Measurements from ENCODE around the gene RGS13. TPM values are rescaled to one million over a fixed set of nuclear protein-coding genes. Genes with fewer than 3 reads are reported as not detected.
A peak's percentile ranks its signal among the peaks of the same experiment; 100 is the strongest.

The RGS13 gene
- total RNA-seq, 2 donors from 2014 or later: 0.19 TPM; not detected in 1

DNA sequence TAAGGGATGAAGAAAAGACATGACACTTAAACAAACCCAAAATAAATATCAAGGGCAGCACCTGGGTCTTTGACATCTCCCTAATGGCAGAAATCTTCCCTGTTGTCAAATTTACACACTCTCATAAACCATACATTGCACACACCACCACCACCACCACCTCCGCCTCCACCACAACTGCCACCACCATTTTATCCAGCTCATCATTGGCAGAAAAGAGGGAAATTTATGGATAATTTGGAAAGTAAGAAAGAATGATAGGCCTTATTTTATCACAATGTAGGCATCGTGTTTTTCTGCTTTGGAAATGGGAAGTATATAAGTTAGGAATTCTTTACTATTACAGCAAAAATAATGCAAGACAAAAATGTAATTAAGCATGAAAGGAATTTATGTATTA lies 27.3 kb upstream of the RGS13 start:
- H3K4me3 Mint-ChIP-seq: peak overlapping the region; percentile 66
- no peak for ATAC-seq (replicated peaks)
- no peaks in the 10 kb centered on the region for H3K9me3 Mint-ChIP-seq
- peaks cover 12% of the 10 kb centered on the region for H3K4me1 Mint-ChIP-seq
- H3K27me3 Mint-ChIP-seq: no peaks in the 10 kb centered on the region
- H3K36me3 Mint-ChIP-seq (ENCODE audit: low read depth): no peaks in the 10 kb centered on the region
- H3K27ac Mint-ChIP-seq: peak overlapping the region; percentile 46

DNA sequence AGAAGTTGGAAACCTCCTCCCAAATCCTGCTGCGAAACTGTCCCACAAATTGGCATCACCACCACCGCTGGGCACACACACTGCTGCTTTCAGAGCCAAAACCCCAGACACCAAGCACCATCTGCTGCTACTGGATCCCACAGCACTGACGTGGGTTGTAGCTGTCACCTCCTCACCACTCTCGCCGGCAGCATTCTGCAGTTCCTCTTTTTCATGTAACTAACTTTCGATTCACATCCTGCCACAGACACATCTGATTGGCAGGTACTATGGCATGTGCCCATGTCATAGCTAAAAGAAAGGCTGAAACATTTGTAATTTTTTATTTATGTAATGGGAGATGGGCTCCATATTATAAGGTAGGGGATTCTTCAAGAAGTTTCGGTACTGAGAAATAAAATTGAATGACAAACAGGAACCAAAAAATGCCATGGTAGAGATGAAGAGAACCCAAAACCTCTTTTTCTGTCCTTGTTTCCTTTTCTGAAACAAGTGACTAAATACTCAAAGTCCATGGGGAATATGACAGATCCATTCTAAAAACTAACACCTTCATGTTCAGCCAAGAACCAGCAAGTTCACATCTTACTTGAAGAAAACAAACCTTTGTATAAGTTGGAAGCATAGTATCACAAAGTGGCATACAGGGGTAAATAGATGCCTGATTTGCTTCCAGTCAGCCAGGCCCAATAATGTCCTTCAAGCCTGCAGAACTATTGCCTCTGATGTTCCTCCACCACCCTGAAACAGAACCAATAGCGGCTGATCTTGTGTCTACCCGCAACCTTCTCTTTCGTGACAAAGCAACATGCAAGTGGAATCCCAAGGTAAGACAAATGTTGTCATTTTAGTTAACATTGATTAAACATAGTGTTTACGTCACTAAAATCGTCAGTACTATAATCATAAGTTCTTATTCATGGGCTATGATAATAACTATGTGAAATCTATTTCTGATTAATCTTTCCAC lies 26.6 kb upstream of the RGS13 start:
- Mint-ChIP-seq H3K27me3 (no peaks in the 10 kb centered on the region), H3K9me3 (no peaks in the 10 kb centered on the region), H3K36me3 (ENCODE audit: low read depth) (no peaks in the 10 kb centered on the region), H3K4me3 (peak overlapping the region; percentile 66), H3K27ac (peak overlapping the region; percentile 46), H3K4me1 (peaks cover 12% of the 10 kb centered on the region)
- peak; percentile 90 for ATAC-seq (replicated peaks)

DNA sequence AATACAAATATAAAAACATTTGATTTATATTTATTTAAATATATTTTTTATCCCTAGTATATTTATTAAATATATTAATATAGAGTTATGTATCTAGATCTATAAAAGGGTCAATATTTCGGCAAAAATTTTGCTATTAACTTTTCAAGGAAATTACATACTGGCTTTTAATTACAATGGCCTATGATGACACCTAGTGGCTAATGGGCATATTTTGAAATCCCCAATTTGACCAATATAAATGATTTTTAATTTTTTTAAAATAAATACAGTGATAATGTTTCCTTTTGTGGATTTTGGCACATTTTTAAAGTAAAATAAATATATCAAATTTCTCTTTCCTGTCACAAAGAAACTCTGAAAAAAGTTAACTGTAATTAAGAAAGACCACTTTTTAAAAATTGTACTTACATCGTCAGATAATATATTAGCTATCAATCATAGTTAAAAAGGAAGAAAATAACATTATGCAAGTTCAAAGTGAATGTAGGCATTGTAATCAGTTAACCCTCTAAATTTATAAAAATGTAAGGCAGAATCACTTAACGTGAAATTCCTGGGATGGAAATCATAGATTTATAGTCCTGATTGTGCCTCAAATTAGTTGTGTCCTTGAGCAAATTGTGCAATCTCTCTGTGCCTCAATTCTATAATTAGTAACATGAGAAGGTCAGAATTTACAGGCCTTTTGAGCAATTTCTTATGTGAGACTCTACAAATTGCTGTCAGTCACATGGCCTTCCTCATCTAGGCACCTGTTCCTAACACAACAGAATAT lies 25.6 kb upstream of the RGS13 start:
- peaks cover 12% of the 10 kb centered on the region for H3K4me1 Mint-ChIP-seq
- H3K36me3 Mint-ChIP-seq (ENCODE audit: low read depth): no peaks in the 10 kb centered on the region
- no peaks in the 10 kb centered on the region for H3K27me3 Mint-ChIP-seq
- H3K4me3 Mint-ChIP-seq: no peak overlapping the region
- ATAC-seq (replicated peaks): no peak
- H3K9me3 Mint-ChIP-seq: no peaks in the 10 kb centered on the region
- no peak overlapping the region for H3K27ac Mint-ChIP-seq

DNA sequence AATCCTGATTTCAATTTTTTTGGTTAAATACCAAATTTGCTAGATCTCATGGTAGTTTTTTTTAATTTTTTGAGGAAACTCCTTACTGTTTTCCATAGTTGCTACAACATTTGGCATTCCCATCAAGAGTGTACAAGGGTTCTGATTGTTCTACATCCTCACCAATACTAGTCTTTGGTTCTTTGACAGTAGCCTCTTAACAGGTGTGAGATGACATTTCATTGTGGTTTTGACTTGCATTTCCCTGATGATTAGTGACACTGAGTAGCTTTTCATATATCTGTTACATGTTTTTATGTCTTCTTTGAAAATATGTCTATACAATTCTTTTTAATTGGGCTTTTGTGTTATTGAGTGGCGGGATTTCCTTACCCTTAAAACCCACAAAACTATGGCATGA lies 20.9 kb upstream of the RGS13 start:
- H3K9me3 Mint-ChIP-seq: no peaks in the 10 kb centered on the region
- H3K27me3 Mint-ChIP-seq: no peaks in the 10 kb centered on the region
- no peaks in the 10 kb centered on the region for H3K36me3 Mint-ChIP-seq (ENCODE audit: low read depth)
- ATAC-seq (replicated peaks): no peak
- no peak overlapping the region for H3K27ac Mint-ChIP-seq
- H3K4me1 Mint-ChIP-seq: no peaks in the 10 kb centered on the region
- no peak overlapping the region for H3K4me3 Mint-ChIP-seq

DNA sequence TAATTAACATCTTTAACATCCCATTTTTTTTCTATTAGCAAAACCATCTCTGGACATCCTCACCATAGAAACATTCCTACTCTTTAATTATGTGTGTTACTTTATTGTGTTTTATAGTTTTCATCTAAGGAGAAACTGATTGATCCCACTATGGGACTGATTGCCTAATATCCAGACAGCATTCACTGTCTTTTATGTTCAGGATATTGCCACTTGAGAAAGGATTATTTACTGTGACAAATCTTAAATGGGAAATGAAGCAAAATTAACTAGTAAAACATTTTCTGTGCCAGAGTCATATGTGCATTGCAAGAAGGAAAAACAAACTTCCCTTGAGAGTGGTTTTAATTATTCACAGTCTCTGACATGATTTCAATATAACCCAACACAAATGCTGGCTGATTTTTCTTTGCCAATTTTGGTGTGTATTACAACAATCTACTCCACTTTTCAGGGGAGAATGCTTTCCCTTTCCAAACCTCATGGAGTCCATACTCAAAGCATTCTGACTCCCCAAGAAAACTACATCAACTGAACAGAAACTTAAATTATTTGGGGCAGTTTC lies 15.8 kb upstream of the RGS13 start:
- H3K27ac Mint-ChIP-seq: no peak overlapping the region
- no peaks in the 10 kb centered on the region for H3K9me3 Mint-ChIP-seq
- no peaks in the 10 kb centered on the region for H3K36me3 Mint-ChIP-seq (ENCODE audit: low read depth)
- H3K4me3 Mint-ChIP-seq: no peak overlapping the region
- H3K4me1 Mint-ChIP-seq: no peaks in the 10 kb centered on the region
- peaks cover 5% of the 10 kb centered on the region for H3K27me3 Mint-ChIP-seq
- no peak for ATAC-seq (replicated peaks)

DNA sequence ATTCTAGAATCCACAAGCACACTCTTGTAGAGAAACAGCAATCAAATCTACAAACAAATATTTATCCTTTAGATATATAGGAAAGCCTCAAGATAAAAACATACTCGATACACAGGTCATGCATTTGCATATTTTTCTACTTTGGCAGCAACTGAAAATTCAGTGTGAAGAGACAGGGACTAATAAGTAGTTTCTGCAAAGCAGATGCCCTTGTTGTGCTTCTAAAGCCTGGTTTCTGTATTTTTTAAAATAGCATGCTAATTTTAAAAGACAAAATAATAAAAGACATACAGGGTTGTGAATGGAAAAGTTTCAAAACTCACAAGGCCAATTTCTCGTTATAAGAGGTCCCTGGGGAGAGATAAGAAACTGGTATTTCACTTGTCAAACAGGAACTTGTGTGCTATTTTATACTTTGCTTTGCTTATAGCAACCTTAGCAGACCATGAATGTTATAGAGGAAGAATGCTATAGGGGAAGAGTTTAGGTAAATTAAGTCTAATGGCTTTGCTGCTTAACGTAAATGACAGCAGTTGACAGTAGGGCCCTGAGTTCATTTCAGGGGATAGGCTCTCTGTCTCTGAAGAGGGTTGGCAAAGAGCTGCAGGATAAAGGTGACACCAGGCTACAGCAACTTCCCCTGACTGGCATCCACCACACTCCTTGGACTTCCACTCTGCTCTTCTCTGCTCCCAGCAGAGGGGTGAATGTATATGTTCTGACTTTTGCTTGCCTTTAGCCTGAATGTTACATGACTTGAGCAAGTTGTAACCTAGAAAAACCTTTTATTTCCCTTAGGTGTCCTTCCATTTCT lies 9.4 kb upstream of the RGS13 start:
- H3K4me3 Mint-ChIP-seq: no peak overlapping the region

DNA sequence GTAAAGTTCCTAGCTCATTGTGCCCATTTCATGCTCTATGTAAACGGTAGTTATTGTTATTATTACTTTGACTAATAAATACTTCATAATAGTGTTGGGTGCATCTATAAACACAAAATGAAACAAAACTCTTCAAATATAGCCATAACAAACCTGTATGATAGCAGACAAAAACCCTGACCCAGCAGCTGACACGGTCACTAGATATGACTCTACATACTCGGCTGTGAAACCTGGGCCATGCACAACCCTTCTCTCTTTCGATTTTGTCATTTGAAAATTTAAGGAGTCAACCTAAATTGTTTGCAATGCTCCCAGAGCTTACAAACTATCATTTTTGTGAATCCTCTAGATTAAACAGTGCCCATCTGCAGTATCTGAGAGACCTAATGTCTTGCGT lies 8.0 kb upstream of the RGS13 start:
- H3K27me3 Mint-ChIP-seq: peaks cover 10% of the 10 kb centered on the region
- H3K36me3 Mint-ChIP-seq (ENCODE audit: low read depth): no peaks in the 10 kb centered on the region

More for the DNA sequence above, 9.4 kb upstream of the RGS13 start:
- ATAC-seq (replicated peaks): no peak
- H3K9me3 Mint-ChIP-seq: no peaks in the 10 kb centered on the region
- H3K4me1 Mint-ChIP-seq: no peaks in the 10 kb centered on the region
- no peak overlapping the region for H3K27ac Mint-ChIP-seq
- no peaks in the 10 kb centered on the region for H3K36me3 Mint-ChIP-seq (ENCODE audit: low read depth)
- peaks cover 10% of the 10 kb centered on the region for H3K27me3 Mint-ChIP-seq

DNA sequence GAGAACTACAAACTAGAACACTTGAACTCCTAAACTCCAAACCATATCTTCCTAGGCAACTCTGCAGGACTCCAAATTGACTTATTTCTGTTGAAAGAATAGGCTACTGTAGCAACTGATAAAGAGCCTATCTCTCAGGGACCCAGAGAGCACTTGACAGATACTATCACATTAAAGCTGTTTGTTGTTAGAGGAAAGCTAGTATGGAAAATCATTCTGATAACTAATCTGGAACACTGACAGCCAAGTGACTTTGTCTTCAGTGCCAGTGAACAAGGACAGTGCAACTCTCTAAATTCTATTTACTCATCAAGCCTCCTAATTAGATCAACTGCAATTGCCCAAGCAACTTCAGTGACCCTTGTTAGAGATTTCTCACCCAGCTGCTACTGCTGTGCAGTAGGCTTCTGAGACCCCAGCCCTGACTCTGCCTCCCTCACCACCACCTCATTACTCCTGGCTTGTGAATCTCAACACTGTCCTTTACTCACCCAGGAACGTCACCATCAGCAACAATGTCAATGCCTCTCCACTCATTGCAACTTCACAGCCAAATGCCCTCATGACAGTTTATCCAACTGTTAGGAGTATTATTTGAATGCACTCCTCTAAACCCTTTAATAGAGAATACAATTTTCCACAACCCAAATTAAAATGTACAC lies 7.4 kb upstream of the RGS13 start:
- Mint-ChIP-seq H3K36me3 (ENCODE audit: low read depth) (no peaks in the 10 kb centered on the region), H3K4me1 (no peaks in the 10 kb centered on the region), H3K4me3 (no peak overlapping the region), H3K27ac (no peak overlapping the region), H3K27me3 (peaks cover 9% of the 10 kb centered on the region), H3K9me3 (no peaks in the 10 kb centered on the region)
- ATAC-seq (replicated peaks): no peak

More for the DNA sequence above, 8.0 kb upstream of the RGS13 start:
- H3K4me1 Mint-ChIP-seq: no peaks in the 10 kb centered on the region
- ATAC-seq (replicated peaks): no peak
- no peak overlapping the region for H3K4me3 Mint-ChIP-seq
- no peak overlapping the region for H3K27ac Mint-ChIP-seq
- no peaks in the 10 kb centered on the region for H3K9me3 Mint-ChIP-seq

DNA sequence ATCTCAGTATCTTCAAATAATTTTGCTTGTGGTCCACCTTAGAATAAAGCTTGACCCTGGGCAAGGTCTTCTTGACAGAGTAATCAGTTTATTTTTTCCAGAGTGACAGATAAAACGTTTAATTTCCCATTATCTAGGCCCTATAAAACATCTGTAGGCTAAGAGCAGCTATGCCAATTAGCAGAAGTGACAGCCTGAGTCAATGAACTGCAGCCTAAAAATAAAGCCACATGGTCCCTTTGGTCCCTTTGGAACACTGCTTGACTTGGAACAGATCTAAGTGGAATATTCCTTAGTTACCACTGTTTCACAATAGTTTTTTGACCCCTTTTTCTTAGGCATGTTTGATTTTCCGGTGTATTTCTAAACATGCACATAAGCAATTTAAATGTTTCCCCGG lies 6.3 kb upstream of the RGS13 start:
- Mint-ChIP-seq H3K9me3 (no peaks in the 10 kb centered on the region), H3K36me3 (ENCODE audit: low read depth) (no peaks in the 10 kb centered on the region), H3K27ac (no peak overlapping the region), H3K4me3 (no peak overlapping the region), H3K27me3 (peaks cover 5% of the 10 kb centered on the region), H3K4me1 (no peaks in the 10 kb centered on the region)
- ATAC-seq (replicated peaks): no peak

DNA sequence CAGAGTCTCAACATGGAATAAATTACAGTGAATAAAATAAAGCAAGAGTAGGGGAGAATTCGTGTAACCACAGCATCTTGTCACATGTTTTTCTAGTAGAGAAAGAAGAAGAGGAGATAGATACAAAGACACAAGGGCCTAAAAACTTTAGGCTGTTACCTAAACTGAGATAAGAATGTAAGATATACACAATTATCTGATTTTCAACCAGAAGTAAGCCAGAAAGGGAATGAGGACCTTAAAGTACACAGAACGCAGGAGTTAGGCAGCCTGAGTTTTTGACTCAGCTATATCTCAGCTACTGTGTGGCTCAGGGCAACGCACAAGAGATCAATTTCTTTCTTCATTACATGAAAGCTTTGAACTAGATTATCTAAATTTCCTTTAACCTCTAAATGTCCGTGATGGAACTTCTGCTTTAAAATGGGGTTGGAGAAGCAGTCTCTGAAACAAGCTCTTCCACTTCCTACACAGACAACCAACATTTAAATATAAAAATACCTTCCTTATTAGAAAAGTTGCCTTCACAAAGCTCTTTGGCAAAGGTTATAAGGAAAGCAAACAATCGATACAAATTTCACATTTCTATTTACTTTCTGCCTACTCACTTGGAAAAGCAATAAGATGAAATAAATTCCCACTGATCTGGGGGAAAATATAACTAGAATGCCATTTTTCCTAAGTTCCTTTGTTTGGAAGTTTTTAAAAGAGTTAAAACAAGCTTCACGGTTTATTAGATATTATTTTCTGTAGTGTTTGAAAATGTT lies 5.2 kb upstream of the RGS13 start:
- Mint-ChIP-seq H3K27ac (no peak overlapping the region), H3K27me3 (peaks cover 6% of the 10 kb centered on the region), H3K9me3 (no peaks in the 10 kb centered on the region), H3K4me1 (no peaks in the 10 kb centered on the region), H3K36me3 (ENCODE audit: low read depth) (no peaks in the 10 kb centered on the region), H3K4me3 (no peak overlapping the region)
- ATAC-seq (replicated peaks): no peak

DNA sequence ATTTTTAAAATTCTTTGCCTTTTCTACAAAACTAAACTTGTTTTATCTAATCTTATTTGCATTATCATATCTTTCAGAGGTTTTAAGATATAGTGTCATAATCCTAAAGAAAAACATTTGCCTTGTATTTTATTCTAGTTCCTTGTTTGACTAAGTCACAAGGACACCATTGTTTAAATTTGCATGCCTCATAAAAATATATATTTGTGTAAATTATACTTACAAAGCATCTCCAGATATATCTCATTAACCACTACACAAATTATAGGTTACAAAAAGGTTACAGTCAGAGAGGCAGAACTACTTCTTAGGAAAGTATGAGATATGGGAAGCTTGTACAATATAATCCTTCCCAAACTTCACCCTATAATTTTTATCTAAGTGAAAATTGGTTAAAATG lies 4.2 kb upstream of the RGS13 start:
- H3K9me3 Mint-ChIP-seq: no peaks in the 10 kb centered on the region
- H3K4me3 Mint-ChIP-seq: no peak overlapping the region
- no peak for ATAC-seq (replicated peaks)
- H3K27ac Mint-ChIP-seq: no peak overlapping the region
- no peaks in the 10 kb centered on the region for H3K36me3 Mint-ChIP-seq (ENCODE audit: low read depth)
- H3K27me3 Mint-ChIP-seq: peaks cover 6% of the 10 kb centered on the region
- H3K4me1 Mint-ChIP-seq: no peaks in the 10 kb centered on the region

DNA sequence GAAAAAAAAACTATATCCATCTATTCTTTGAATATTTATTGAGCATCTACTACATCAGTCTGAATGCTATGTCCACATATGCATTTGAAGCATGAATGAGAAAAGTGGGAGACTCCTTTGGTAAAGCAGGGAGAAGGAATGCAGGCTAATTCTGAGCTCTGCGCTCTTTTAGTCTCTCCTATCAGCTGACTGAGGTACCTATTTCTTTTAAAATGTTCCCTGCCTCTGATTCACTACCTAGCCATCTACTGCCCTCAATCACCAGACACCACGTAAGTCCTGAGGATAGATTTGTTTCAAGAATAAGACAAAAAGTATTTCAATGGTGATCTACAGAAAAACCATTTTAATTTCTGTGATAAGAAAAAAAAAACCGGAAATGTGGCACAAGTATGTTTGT lies 3.8 kb upstream of the RGS13 start:
- ATAC-seq (replicated peaks): no peak
- H3K36me3 Mint-ChIP-seq (ENCODE audit: low read depth): no peaks in the 10 kb centered on the region
- no peaks in the 10 kb centered on the region for H3K4me1 Mint-ChIP-seq
- no peaks in the 10 kb centered on the region for H3K9me3 Mint-ChIP-seq
- H3K27ac Mint-ChIP-seq: no peak overlapping the region
- no peak overlapping the region for H3K4me3 Mint-ChIP-seq
- peaks cover 6% of the 10 kb centered on the region for H3K27me3 Mint-ChIP-seq
